Inferior parietal cortex (tissue), 1 donor: ENCODE data around the gene EML2.
A peak's percentile ranks its signal among the peaks of the same experiment; 100 is the strongest.
"Not testable (repeated sequence)": the region's sequence is repeated elsewhere in the genome, so short reads cannot be mapped to it uniquely, and the experiment has no call there.

ENCODE experiments used
- DNase-seq: peaks from one replicate; pipeline ENCODE4 v3.0.0-alpha.2; 2016; ENCODE audit errors: extremely low spot score

EML2 gene

GRCh38 chr19:45616704-45617017 lies 22.5 kb downstream of the EML2 start:
- no peak for DNase-seq

- DNase-seq, result no peak
Observed at GRCh38 chr19:45615795-45616703, 23.1 kb downstream of the EML2 start.

GRCh38 chr19:45615056-45615455 lies 24.1 kb downstream of the EML2 start:
- DNase-seq, result not testable (repeated sequence)

- DNase-seq, result no peak
Observed at GRCh38 chr19:45613926-45614725, 25.1 kb downstream of the EML2 start.

- no peak for DNase-seq
Observed at GRCh38 chr19:45608948-45609347, 30.2 kb downstream of the EML2 start.

- DNase-seq, result peak; percentile 69
Observed at GRCh38 chr19:45607071-45608029, 31.8 kb downstream of the EML2 start.

GRCh38 chr19:45601524-45602374 lies 37.4 kb downstream of the EML2 start, which contains the start of gene GPR4:
TSS of gene GPR4 (minus strand) at chr19:45602212. CDS start at chr19:45591866, 10,346 bp downstream.
- no peak for DNase-seq

- DNase-seq, result no peak
Observed at GRCh38 chr19:45601115-45601514, 38.1 kb downstream of the EML2 start.

GRCh38 chr19:45600340-45600885 lies 38.8 kb downstream of the EML2 start:
- no peak for DNase-seq

- DNase-seq, result no peak
Observed at GRCh38 chr19:45599286-45599685, 39.9 kb downstream of the EML2 start.

GRCh38 chr19:45598267-45599001 lies 40.8 kb downstream of the EML2 start:
- no peak for DNase-seq

GRCh38 chr19:45597425-45598111 lies 41.6 kb downstream of the EML2 start:
- no peak for DNase-seq

- DNase-seq, result no peak
Observed at GRCh38 chr19:45595814-45596213, 43.4 kb downstream of the EML2 start.

- no peak for DNase-seq
Observed at GRCh38 chr19:45593520-45593919, 45.7 kb downstream of the EML2 start.

- no peak for DNase-seq
Observed at GRCh38 chr19:45592366-45592765, 46.8 kb downstream of the EML2 start.

- no peak for DNase-seq
Observed at GRCh38 chr19:45591638-45592005, 47.6 kb downstream of the EML2 start.

- DNase-seq, result no peak
Observed at GRCh38 chr19:45591004-45591637, 48.1 kb downstream of the EML2 start.

GRCh38 chr19:45590300-45591003 lies 48.7 kb downstream of the EML2 start:
- no peak for DNase-seq
